Measurements from ENCODE around the gene ENDOU.

DNA sequence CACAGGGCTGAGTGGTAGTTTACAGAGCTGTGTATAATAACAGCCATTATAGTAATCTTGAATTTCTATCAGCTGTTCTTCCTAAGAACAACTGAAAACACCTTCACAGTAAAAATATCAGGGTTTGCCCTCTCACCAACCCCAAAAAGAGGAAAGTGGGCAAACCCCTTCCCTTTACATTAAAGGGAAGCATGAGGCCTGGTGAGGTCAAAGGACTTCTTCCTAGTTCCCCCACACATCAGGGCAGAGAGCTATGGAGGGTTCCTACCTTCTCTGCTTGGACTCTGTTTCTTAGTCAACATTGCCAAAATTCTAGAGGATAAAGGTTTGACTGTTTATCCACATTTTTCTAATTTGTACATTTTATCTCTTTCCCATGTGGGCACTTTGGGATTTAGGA is 15.0 kb downstream of the ENDOU start:
- TF ChIP-seq POLR2AphosphoS5 (IDR thresholded peaks at IDR 0.05) (no peak), CTCF (IDR thresholded peaks at IDR 0.05) (no peak)
